Stimulated activated CD8-positive, alpha-beta memory T cell treated with anti-CD3 and anti-CD28 coated beads, Interleukin-7, amount 100 ng/mL, for 4 hours (primary cell): Measurements from ENCODE around the gene DNAH14.

Experiments used
- DNase-seq, 2 donors: peaks; one replicate each; pipeline ENCODE4 v3.0.0-alpha.2; 2020; ENCODE audit warnings: low read depth in 2 of 2

DNAH14 gene

DNA sequence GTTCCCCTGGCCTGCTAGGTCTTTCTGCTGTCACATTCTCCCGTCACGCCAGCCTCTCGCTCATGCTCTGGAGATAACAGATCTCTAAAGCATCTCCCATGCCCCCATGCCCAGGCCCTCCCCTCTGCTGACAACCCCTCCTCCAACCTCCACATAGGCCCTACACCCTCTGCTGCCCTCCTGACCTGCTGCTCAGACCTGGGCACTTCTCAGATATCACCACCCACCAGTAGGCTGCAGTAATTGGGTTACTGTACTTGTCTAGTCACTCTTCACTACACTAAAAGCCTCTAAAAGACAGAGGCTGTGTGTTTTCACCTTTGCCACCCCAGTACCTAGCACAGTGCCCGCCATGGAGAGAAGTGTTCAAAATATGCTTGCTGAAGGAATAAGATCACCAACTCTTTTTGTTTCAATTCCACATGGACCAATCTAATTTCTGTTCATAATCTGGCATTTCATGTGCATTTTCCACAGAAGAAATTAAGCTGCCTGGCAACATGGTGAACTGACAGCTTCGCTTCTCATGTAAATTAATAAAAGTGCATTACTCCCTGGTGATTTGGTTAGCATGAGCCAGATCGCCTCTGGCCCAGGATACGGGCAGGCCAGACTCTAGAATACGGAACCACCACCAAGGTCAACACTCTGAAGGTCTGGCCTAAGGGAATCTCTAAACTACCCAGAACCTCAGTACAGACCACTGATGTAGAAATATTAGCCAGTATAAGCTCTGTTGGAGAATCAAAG is 477.7 kb downstream of the DNAH14 start:
- DNase-seq, result no peak

DNA sequence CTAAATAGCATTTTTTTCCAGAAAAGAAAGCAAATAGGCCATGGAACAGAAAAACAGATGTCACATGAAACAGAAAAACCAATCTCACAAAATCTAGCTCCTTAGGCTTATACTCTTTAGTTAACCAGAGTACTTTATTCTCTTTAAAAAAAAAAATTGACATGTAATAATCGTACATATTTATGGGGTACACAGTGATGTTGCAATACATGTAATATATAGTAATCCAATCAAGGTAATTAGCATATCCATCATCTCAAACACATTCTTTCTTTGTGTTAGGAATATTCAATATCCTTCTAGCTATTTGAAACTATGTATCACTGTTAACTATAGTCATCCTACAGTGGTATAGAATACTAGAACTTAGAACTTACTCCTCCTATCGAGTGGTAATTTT is 478.3 kb downstream of the DNAH14 start:
- no peak for DNase-seq

DNA sequence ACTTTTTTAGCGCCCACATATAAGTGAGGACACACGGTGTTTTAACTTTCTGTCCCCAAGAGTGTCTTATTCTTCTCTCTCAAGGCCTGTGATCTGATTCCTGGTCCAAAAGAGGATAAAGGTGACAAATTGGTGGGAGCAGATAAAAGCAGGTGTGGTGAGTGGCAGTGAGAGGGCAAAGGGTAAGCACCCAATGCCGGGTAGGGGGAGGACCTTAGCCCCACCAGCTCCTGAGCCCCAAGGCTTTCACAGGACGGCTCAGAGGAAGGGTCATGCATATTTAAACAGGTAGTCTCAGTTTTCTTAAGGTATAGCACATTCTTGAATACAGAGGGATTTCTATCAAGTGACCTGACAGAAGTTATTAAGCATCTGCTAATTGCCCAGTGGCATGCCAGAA is 478.8 kb downstream of the DNAH14 start:
- DNase-seq, result no peak

DNA sequence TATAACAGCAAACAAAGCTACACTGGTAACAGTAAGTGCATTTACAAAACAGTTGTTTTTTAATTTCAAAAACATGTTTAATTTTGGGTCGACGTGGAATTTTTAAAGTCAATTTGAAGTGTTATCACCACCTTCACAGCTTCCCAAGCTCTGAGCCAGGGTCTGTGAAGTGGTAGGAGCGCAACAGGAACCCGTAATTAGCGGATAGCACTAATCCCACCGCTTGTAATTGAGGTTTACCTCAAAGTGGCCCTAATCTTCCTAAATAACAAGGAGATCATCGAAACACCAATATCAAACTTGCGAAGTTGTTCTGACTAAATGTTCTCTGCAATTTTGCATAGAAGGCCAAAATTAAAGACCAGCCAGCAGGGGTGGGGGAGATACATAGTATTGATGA is 479.6 kb downstream of the DNAH14 start:
- no peak for DNase-seq

DNA sequence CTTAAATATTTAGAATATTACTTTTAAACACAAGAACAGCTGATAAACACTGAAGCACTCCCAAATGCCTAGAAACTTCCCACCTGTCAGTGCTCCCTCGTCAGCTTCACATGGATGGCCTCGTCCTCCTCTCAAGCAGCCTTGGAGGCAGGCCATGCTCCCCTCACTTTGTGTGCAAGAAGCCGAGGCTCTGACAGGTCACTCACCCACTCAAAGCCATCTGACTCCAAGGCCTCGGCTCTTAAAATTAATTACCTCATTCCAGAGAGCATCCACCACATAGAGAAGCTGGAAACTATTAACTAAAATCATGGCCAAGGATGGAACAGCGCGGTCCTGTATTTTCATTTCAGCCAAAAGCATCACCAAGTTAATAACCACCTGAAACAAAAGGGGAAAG is 480.6 kb downstream of the DNAH14 start:
- no peak for DNase-seq

DNA sequence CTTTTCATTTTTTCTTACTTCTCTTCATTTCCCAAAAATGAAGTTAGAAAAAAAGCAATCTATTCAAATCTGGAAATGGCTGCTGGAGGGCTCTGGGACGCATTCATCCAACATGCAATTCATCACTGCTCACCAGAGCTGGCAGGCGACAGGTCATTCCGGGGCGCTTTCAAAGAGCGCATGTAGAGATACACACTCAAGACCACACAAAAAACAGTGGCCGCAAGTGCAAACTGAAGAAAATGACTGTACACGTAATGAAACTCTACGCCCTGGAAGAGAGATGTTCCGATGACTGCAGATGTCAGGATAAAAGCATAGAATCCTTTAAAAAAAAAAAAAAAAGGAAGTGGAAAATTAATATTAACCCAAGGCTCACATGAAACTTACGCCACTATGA is 482.8 kb downstream of the DNAH14 start:
- DNase-seq, result no peak

DNA sequence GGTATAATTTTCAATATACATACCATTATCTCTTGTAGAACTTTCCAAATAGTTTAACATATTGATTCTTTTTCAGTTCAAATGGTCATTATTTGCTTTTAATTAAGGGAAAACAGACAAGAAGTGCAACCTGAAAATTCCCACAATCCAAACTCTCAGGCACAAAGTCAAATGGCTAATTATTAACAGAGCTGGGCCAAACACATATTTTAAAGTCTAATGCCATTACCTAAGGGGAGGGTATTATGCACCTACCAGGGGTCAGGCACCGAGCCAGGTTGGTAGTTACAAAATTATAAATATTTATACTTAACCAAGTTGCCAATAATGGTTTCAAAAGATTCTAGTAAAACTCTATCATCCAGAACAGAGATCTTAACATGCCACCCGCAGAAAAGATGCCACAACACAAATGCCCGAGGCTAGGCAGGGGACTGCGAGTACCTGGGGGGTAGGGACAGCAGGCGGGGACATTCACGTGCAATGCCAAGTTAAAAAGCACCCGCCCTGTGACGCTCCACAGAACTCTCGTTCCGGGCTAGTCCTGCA is 483.4 kb downstream of the DNAH14 start:
- DNase-seq, result no peak

DNA sequence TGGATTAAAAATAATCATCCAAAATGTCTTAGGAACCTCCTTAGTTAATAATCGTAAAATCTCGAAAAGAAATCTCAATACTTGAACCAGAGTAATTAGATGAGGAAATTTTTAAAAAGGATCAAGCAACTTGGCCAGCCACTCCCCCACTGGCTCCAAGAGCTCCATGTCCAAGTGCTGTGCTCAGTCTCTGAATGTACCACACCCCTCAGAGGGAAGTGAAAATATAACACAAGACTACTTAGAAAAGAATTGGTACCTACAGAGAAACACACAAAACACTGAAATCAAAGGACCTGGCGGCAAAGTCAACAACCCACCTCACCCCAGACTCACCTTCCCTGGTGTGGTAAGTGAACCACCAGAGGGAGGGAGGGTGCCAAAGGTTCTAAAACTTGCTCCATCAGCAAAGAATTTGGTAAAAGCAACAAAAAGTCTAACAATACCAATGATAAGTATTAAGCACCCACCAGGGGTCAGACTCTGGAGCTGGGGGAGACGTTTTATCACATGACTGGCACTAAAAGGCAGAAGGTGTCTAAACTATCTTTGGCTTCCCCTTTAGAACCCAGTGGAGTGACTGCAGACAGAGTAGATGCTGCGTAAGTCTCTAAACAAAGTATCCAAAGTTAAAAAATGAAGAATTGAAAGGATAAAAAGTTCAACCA is 484.4 kb downstream of the DNAH14 start:
- no peak for DNase-seq

DNA sequence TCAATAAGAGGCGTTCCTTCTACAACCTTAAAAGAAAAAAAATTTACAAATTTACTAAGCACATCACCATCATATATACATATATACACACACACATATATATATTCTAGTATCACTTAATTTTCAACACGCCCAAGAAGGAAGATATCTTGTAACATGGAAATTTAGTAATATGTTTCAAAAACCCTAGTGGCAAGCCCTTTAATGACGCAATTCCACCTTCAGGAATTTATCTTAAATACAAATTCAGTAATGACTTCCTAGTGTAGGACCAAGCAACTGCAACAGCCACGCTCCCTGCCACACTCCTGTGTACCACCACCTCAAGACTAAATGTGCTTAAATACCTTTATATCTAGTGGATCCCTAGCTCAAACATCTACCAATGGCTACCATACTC is 485.8 kb downstream of the DNAH14 start:
- no peak for DNase-seq

DNA sequence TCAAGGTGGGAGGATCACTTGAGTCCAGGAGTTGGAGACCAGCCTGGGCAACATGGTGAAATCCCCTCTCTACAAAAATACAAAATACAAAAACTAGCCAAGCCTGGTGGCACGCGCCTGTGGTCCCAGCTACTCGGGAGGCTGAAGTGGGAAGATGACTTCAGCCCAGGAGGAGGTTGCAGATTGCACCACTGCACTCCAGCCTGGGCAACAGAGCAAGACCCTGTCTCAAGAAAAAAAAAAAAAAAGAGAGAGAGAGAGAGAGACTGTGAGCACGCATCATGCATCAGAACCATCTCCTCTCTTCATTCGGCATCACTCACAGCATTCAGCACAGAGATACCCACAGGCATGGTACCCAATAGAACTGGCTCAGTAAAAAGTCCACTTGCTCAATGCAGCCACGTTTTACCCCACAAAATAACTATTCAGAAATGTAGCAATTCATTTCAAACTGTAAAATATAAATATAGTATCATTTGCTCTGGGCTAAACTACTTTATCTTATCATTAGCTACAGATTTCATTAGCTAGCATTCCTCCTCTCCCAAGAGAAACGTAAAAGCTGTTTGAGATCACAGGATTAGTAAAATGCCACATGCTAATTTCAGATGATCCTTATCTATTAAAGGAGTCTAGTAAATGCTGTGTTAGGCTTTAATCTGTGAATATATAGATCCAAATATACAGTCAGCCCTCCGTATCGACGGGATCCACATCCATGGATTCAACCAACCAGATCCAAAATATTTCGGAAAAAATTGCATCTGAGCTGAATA is 486.7 kb downstream of the DNAH14 start:
- no peak for DNase-seq

DNA sequence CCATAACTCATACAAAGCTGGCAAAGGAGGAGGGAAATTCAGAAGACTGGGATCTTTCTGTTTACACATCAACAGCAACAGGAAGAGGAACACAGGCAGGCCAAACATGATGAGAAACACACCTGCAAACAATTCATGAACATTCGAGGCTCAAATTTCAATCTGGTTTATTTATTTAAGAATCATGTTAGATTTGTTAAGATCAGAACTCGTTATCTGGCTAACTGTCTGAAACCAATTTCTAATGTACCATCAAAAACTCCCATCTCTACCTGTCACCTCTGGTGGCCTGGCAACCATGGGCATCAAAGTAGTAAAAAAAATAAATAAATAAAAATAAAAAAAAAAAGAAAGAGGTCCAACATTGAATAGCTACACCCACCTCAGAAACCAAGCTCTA is 488.6 kb downstream of the DNAH14 start:
- no peak for DNase-seq

DNA sequence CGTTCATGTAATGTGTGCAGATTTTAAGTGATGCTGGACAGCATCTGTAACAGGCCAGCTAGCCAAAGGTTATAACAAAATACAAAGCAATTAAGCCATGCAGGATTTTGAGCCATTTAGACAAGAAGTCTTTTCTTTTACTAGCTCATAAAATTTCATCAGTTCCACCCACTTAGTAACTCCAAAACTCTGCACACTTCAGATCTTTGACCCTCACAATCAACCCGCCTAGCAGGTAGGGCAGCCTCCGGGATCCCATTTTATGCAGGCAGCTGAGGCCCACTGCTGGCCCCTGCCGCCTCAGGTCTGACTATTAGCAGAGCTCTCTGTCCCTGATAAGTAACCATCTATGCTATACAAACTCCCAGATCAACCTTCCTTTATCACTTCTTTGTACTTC is 489.1 kb downstream of the DNAH14 start:
- no peak for DNase-seq

DNA sequence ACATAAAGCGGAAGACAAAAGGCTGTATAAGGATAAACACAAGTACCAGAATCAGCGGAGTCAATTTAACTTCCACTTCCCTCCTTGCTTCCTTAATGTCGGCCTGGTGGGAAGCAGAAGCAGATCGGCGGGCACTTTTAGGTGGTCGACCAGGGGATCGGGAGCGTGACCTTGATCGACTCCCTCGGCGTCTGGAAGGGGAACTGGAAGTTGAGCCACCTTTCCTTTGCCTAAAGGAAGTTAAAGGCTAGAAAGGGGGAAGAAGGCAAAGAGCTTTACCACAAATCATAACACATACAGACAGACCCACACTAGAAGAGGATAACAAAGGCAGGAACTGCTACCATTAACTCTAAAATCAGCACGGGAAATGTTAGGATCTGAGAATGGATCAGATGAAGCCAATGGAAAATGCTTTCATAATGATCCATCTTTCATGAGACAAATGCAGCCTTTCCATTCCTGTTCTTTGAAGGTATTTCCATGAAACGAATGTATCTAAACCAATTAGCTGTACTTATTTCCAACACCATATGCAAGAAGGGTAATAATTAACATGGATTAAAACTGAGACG is 492.6 kb downstream of the DNAH14 start:
- no peak for DNase-seq

DNA sequence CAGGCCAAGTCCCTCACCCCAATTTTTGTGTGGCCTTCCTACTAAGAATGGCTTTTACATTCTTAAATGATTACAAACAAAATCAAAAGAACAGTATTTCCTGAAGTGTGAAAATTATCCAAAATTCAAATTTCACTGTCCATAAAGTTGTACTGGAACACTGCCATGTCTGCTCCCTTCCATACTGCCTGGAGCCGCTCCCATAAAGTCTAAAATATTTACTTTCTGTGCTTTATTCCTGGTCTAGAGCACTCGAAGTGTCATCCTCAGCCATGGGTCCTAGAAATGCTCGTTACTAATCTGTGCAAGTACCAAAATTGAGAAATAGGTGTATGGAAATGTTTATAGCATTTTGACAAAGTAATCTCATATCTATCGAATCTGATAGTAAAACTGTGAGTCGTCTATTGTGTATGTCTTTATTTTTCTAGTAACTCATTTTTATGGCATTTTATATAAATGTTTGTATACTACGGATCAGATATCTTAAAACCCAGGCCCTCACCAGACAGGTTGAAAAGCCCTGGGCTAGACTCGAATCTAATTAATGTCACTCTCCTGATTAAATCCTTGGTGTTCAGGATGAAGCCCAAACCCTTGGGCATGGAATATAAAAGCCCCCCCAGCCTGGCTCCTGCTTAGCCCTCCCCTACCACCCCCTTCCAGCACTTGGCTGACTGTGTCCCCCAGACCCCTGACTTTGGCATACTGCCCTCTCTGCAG is 493.5 kb downstream of the DNAH14 start:
- DNase-seq, result no peak

DNA sequence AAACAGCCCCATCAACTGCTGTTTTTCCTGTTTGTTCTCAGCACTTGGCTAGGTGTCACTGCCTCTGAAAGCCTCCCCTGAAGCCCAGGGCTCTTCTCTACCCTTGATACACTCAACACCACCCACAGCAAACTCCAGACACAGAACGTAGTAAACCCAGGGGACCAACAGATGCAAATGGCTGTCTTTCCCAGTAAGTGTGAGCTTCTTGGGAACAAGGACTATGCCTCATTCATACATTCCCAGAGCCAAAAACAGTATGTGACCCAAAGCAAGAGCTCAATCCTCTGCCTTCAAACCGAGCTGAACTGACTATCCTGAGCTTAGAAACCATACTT is 494.0 kb downstream of the DNAH14 start:
- DNase-seq, result no peak

DNA sequence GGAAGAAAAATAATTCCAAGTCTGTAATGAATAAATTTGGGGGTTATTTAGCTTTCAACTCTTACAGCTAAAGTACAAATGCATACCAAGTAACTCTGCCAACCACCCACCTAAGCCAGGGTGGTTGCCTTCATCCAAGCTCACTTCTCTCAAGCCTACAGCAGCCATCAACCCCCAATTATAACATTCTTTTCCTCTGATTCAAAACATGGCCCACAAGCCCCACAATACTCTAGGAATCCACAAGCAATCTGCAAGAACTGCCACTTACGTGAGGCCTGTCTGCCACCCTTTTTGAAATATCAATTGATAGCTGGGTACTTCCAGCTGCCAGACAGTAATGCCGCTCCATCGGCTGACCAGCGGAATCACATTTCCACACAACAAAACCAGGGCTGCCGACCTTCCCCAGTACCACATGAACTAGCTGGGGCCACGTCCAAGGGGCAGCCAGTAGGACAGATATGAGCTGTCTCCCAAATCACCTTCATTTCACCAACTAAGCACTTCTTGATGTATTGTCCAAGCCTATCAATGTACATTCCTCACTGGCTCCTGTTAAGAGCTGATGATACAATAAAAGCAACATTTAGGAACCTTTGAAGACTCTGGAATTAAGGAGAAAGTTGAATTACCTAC is 495.2 kb downstream of the DNAH14 start:
- DNase-seq, result no peak

DNA sequence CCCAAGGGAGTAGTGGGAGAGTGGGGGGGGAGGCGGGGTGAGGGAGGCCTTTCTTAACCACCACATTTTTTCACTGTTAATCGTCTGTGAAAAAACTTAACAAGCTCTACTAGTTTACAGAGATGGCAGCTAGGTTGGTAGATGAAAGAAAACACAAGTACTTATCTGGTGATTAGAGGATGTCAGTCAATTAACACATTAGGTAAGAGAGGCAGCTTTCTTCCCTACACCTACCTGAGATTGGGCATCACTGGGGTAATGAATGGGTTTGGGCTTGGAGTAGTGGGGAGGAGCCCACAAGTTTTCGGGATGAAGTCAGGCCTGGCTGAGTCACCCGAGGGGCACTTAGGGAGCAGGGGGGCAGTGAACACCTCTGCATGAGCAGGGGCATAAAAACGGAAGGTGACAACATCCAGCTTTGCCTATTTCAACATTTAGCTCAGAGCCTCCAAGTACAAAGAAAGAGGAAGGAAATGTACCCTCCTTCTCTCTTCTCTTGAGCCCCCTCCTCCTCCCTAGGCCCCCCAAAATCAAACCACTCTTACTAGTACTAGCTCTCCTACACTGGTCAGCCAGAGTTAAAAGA is 495.8 kb downstream of the DNAH14 start:
- DNase-seq, result no peak

DNA sequence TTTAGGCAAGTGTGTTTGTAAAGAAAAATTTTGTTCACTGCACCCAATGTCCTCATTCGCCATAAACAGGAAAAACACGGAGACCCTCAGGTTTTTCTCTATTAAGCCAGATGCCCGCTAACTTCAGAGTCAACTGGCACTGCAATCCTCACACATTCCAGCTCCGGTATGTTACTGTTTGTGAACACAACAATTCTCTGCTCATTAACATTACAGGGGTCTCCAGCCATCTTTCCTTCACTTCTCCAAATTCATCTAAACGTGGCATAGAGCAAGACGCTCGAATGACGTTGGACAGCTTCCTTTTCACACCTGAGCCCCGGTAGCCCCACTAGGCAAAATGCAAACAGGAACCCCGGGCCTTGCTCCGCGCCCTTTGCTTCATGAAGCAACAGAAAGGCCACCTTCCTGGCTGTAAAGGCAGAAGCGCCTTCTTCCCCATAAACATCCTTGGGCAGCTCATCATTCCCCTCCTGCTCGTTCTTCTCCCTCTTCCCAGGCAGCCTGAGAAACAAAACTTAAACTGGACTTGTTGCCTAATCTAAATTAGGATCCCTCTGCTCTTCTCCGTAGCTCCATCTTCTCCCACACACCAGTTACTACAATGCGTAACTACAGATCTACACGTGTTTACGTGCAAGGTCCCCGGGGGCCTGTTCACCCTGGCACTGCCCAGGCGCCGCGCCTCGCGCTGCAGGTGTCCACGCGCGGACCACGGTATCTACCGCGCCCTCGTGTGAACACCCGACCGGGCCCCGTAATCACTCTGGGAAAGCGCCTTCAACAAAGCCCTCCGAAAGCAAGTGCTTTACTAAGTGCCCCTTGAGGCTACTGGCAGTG is 497.1 kb downstream of the DNAH14 start:
- DNase-seq, result no peak

DNA sequence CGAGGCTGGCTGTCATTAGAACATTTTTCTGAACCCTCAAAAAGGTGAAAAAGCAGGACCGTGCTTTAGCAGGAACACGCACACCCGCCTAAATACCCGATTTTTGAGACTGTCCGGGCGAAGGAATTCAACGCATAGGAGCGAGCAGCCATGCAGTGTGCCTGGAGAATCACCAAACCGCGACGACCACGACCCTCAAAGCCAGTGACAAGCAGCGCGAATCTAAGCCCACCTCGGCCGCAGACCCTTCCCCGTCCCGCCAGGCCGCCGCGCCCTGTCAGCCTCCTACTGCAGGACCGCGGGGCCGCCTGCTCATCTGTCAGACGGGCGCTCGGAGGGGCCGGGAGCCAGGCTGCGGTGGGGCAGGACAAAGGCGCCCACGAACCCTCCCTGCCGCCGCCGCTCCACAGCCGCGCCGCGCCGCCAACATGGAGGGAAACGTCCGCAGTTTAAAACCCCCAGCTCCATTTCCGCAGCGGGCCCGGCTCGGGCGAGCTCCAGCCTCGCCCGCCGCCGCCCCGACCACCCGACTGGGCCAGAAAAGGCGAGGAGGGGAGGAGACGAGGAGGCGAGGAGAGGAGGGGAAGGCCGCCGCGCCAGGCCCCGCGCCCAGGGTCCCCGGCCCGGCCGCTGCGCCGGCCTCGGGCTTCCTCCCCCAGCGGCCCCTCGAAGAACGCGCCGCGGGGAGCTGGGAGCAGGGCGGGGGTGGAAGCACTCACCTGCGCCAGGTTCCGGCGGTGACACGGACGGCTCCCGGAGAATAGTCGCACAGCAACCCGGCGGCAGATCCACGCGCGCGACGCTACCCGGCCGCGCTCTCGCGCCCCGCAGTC is 498.0 kb downstream of the DNAH14 start, which contains the start of gene LBR:
TSS of gene LBR (minus strand) at position 804 of the 833 bp plus-strand sequence. CDS start 3,963 bp downstream, outside the sequence.
- DNase-seq, result peak in 1 of 2 donors; percentile 38
